IPS-15b (cell line): ENCODE measurements around the gene KIAA0319L.
"Not testable (repeated sequence)": the region's sequence is repeated elsewhere in the genome, so short reads cannot be mapped to it uniquely, and the experiment has no call there.

Experiments used
- H3K27me3 ChIP-seq: one replicate; pipeline ENCODE4 v1.6.1; 2013; ENCODE audit warnings: low read length; ENCODE audit not compliant: control insufficient read depth, insufficient read depth
- H3K36me3 ChIP-seq: one replicate; pipeline ENCODE4 v1.6.1; 2013; ENCODE audit warnings: low read length; ENCODE audit not compliant: control insufficient read depth, insufficient read depth
- H3K4me1 ChIP-seq: one replicate; pipeline ENCODE4 v1.6.1; 2013; ENCODE audit warnings: mild to moderate bottlenecking, low read length; ENCODE audit not compliant: control insufficient read depth, insufficient read depth
- H3K4me3 ChIP-seq: one replicate; pipeline ENCODE4 v1.5.1; 2013; ENCODE audit warnings: low read depth, low read length
- H3K9ac ChIP-seq: one replicate; pipeline ENCODE4 v1.6.1; 2013; ENCODE audit warnings: low read depth, mild to moderate bottlenecking, low read length
- H3K9me3 ChIP-seq: one replicate; pipeline ENCODE4 v1.6.1; 2013; ENCODE audit warnings: mild to moderate bottlenecking, low read length; ENCODE audit not compliant: control insufficient read depth, insufficient read depth

Gene KIAA0319L

GRCh38 chr1:35497571-35497970, 59.6 kb downstream of the KIAA0319L start:
- H3K9ac ChIP-seq, result no peak overlapping the region
- no peaks in the 10 kb centered on the region for H3K4me1 ChIP-seq
- H3K4me3 ChIP-seq, result no peak overlapping the region
- no peaks in the 10 kb centered on the region for H3K36me3 ChIP-seq
- no peaks in the 10 kb centered on the region for H3K27me3 ChIP-seq
- H3K9me3 ChIP-seq, result no peaks in the 10 kb centered on the region

GRCh38 chr1:35490250-35490649, 67.0 kb downstream of the KIAA0319L start:
- Histone ChIP-seq H3K36me3 (no peaks in the 10 kb centered on the region), H3K9me3 (no peaks in the 10 kb centered on the region)

GRCh38 chr1:35488336-35488735, 68.9 kb downstream of the KIAA0319L start:
- H3K36me3 ChIP-seq, result no peaks in the 10 kb centered on the region
- no peak overlapping the region for H3K4me3 ChIP-seq
- no peaks in the 10 kb centered on the region for H3K27me3 ChIP-seq
- no peaks in the 10 kb centered on the region for H3K9me3 ChIP-seq
- H3K4me1 ChIP-seq, result no peaks in the 10 kb centered on the region
- H3K9ac ChIP-seq, result no peak overlapping the region

More at GRCh38 chr1:35490250-35490649, 67.0 kb downstream of the KIAA0319L start:
- Histone ChIP-seq H3K27me3 (no peaks in the 10 kb centered on the region), H3K9ac (no peak overlapping the region), H3K4me1 (no peaks in the 10 kb centered on the region), H3K4me3 (no peak overlapping the region)

- H3K36me3 ChIP-seq, result no peaks in the 10 kb centered on the region
- H3K9ac ChIP-seq, result no peak overlapping the region
- no peaks in the 10 kb centered on the region for H3K4me1 ChIP-seq
- no peak overlapping the region for H3K4me3 ChIP-seq
- no peaks in the 10 kb centered on the region for H3K27me3 ChIP-seq
- H3K9me3 ChIP-seq, result no peaks in the 10 kb centered on the region
These were observed 70.3 kb downstream of the KIAA0319L start for GRCh38 chr1:35486858-35487408.

- no peaks in the 10 kb centered on the region for H3K9me3 ChIP-seq
- no peak overlapping the region for H3K4me3 ChIP-seq
- no peaks in the 10 kb centered on the region for H3K4me1 ChIP-seq
- no peaks in the 10 kb centered on the region for H3K27me3 ChIP-seq
- no peaks in the 10 kb centered on the region for H3K36me3 ChIP-seq
- no peak overlapping the region for H3K9ac ChIP-seq
These were observed 76.0 kb downstream of the KIAA0319L start for GRCh38 chr1:35481229-35481628.

GRCh38 chr1:35477870-35478269, 79.3 kb downstream of the KIAA0319L start:
- no peaks in the 10 kb centered on the region for H3K36me3 ChIP-seq

GRCh38 chr1:35475856-35476674, 81.1 kb downstream of the KIAA0319L start:
- Histone ChIP-seq H3K9ac (no peak overlapping the region), H3K4me3 (no peak overlapping the region), H3K4me1 (peaks cover 3% of the 10 kb centered on the region), H3K36me3 (no peaks in the 10 kb centered on the region), H3K27me3 (no peaks in the 10 kb centered on the region), H3K9me3 (no peaks in the 10 kb centered on the region)

More at GRCh38 chr1:35477870-35478269, 79.3 kb downstream of the KIAA0319L start:
- no peak overlapping the region for H3K9ac ChIP-seq
- H3K27me3 ChIP-seq, result no peaks in the 10 kb centered on the region
- no peaks in the 10 kb centered on the region for H3K4me1 ChIP-seq
- no peak overlapping the region for H3K4me3 ChIP-seq
- no peaks in the 10 kb centered on the region for H3K9me3 ChIP-seq

- Histone ChIP-seq H3K36me3 (no peaks in the 10 kb centered on the region), H3K9me3 (no peaks in the 10 kb centered on the region), H3K9ac (no peak overlapping the region), H3K4me3 (no peak overlapping the region), H3K4me1 (peaks cover 3% of the 10 kb centered on the region), H3K27me3 (no peaks in the 10 kb centered on the region)
These were observed 81.8 kb downstream of the KIAA0319L start for GRCh38 chr1:35475356-35475755.

GRCh38 chr1:35473216-35473615, 84.0 kb downstream of the KIAA0319L start:
- not testable (repeated sequence) for H3K9me3 ChIP-seq, H3K4me3 ChIP-seq, H3K36me3 ChIP-seq

GRCh38 chr1:35470977-35471613, 86.1 kb downstream of the KIAA0319L start:
- Histone ChIP-seq H3K9me3 (no peaks in the 10 kb centered on the region), H3K4me3 (no peak overlapping the region), H3K36me3 (peaks cover 7% of the 10 kb centered on the region), H3K9ac (no peak overlapping the region), H3K27me3 (no peaks in the 10 kb centered on the region), H3K4me1 (peaks cover 3% of the 10 kb centered on the region)

More at GRCh38 chr1:35473216-35473615, 84.0 kb downstream of the KIAA0319L start:
- H3K27me3 ChIP-seq, H3K4me1 ChIP-seq, H3K9ac ChIP-seq: not testable (repeated sequence)

GRCh38 chr1:35466120-35466519, 91.1 kb downstream of the KIAA0319L start:
- Histone ChIP-seq H3K36me3 (peaks cover 34% of the 10 kb centered on the region), H3K4me3 (no peak overlapping the region), H3K9me3 (peaks cover 3% of the 10 kb centered on the region), H3K27me3 (no peaks in the 10 kb centered on the region), H3K4me1 (no peaks in the 10 kb centered on the region), H3K9ac (no peak overlapping the region)

- H3K9ac ChIP-seq, H3K4me1 ChIP-seq, H3K27me3 ChIP-seq, H3K4me3 ChIP-seq, H3K9me3 ChIP-seq: not testable (repeated sequence)
- peaks cover 34% of the 10 kb centered on the region for H3K36me3 ChIP-seq
These were observed 93.5 kb downstream of the KIAA0319L start for GRCh38 chr1:35463749-35464148.
